Endothelial cell of umbilical vein (primary cell): ENCODE results near the gene TTLL5. TPM values are rescaled to one million over a fixed set of nuclear protein-coding genes. Genes with fewer than 3 reads are reported as not detected.

Experiments used
- BruUV-seq: library from RNA; stranded (reverse); fragments of 400-500 nt; replicated peaks from 2 replicates; lab custom pipeline; 2021; lab: Mats Ljungman, UMichigan
- CTCF ChIA-PET: fragments of 300-600, 350-600 bp; sonication (Branson Sonifier 250); formaldehyde crosslinking; loops from one replicate; lab custom pipeline; 2021; ENCODE audit warnings: antibody characterized with exemption, inconsistent platforms; lab: Charles Lee
- POLR2A ChIA-PET: fragments of 300-600, 350-600 bp; sonication (Branson Sonifier 250); formaldehyde crosslinking; loops from one replicate; lab custom pipeline; 2021; ENCODE audit warnings: antibody characterized with exemption, inconsistent platforms; lab: Charles Lee
- DNase-seq: peaks from one replicate; pipeline ENCODE4 v3.0.0-alpha.2; 2011; ENCODE audit warnings: low read depth, low spot score
- FAIRE-seq: peaks from 2 replicates; lab custom pipeline; 2011; peaks lifted over from hg19 to GRCh38; lab: Jason Lieb, UNC
- H2AFZ ChIP-seq: 2 replicates; pipeline ENCODE4 v1.6.0; 2012; ENCODE audit warnings: low read depth, low read length, control low read depth, inconsistent platforms
- H3K27ac ChIP-seq: 2 replicates; pipeline ENCODE4 v1.5.1; 2011; ENCODE audit warnings: low read depth, mild to moderate bottlenecking, control low read depth, low read length, moderate library complexity; ENCODE audit not compliant: insufficient read depth
- H3K27me3 ChIP-seq, 2 experiments: 2 replicates each; pipeline versions ENCODE4 v1.6.0 to v1.6.1; 2011; ENCODE audit warnings: low read length in 2 of 2, mixed read lengths in 1 of 2; ENCODE audit not compliant: control insufficient read depth in 2 of 2, insufficient read depth in 2 of 2
- H3K36me3 ChIP-seq, 2 experiments: 2 replicates in 1 of 2; 3 replicates in 1 of 2; pipeline ENCODE4 v1.5.1; 2011; ENCODE audit warnings: low read length in 2 of 2, mild to moderate bottlenecking in 1 of 2, moderate library complexity in 1 of 2; ENCODE audit not compliant: control insufficient read depth in 2 of 2, insufficient read depth in 2 of 2; ENCODE audit errors: extremely low read depth in 1 of 2
- H3K4me1 ChIP-seq: 3 replicates; pipeline ENCODE4 v1.5.1; 2011; ENCODE audit warnings: mild to moderate bottlenecking, low read length; ENCODE audit not compliant: control insufficient read depth, insufficient read depth; ENCODE audit errors: extremely low read depth
- H3K4me2 ChIP-seq: 2 replicates; pipeline ENCODE4 v1.6.1; 2011; ENCODE audit warnings: low read length, control low read depth, mixed read lengths; ENCODE audit not compliant: insufficient read depth
- H3K4me3 ChIP-seq, 3 experiments: fragments of 200-600 bp in 1 of 3; sonication (generic), shearing (Covaris generic) in 1 of 3; replicated peaks in 1 of 3; 2 replicates each; pipeline ENCODE4 v1.5.1; 2011 to 2016; ENCODE audit warnings: control low read depth in 3 of 3, low read length in 3 of 3, mild to moderate bottlenecking in 2 of 3, inconsistent platforms in 1 of 3, low read depth in 1 of 3, moderate library complexity in 1 of 3; ENCODE audit not compliant: insufficient read depth in 1 of 3
- H3K79me2 ChIP-seq: 2 replicates; pipeline ENCODE4 v1.6.0; 2012; ENCODE audit warnings: low read length, inconsistent platforms; ENCODE audit not compliant: control insufficient read depth, insufficient read depth
- H3K9ac ChIP-seq: replicated peaks from 2 replicates; pipeline ENCODE3; 2011; ENCODE audit warnings: low read length, control low read depth; ENCODE audit not compliant: insufficient read depth; ENCODE audit errors: extremely low read depth
- H3K9me1 ChIP-seq: replicated peaks from 3 replicates; pipeline ENCODE4 v1.6.0; 2011; ENCODE audit warnings: mild to moderate bottlenecking, low read length; ENCODE audit not compliant: control insufficient read depth, insufficient read depth; ENCODE audit errors: extremely low read depth
- H3K9me3 ChIP-seq: replicated peaks from 2 replicates; pipeline ENCODE4 v1.5.1; 2012; ENCODE audit warnings: low read length, inconsistent platforms; ENCODE audit not compliant: control insufficient read depth, insufficient read depth
- H4K20me1 ChIP-seq: replicated peaks from 2 replicates; pipeline ENCODE3; 2011; ENCODE audit warnings: mild to moderate bottlenecking, low read length; ENCODE audit not compliant: control insufficient read depth, insufficient read depth; ENCODE audit errors: extremely low read depth
- FOS ChIP-seq: IDR thresholded peaks from 2 replicates; pipeline ENCODE4 v1.6.1; 2011; ENCODE audit warnings: mild to moderate bottlenecking, low read length, moderate library complexity, borderline replicate concordance; ENCODE audit not compliant: insufficient read depth
- JUN ChIP-seq: IDR thresholded peaks from 2 replicates; pipeline ENCODE4 v1.6.1; 2011; ENCODE audit warnings: borderline replicate concordance, low read depth; ENCODE audit not compliant: insufficient read length, insufficient read depth
- MYC ChIP-seq: IDR thresholded peaks from one replicate; pipeline ENCODE4 v1.6.1; 2011; ENCODE audit warnings: mild to moderate bottlenecking, low read depth, low read length
- POLR2AphosphoS5 ChIP-seq: IDR thresholded peaks from 2 replicates; pipeline ENCODE4 v1.6.1; 2012; ENCODE audit warnings: low read depth, mild to moderate bottlenecking, control low read depth, low read length, moderate library complexity; ENCODE audit not compliant: insufficient read depth
- dilution Hi-C: fragments of 300-500 bp; cut with MboI; formaldehyde crosslinking; loops from one replicate; pipeline ENCODE4 v1.15.0; 2019; ENCODE audit warnings: low sequenced_read_pairs; ENCODE audit not compliant: extremely low pct_ligation_motif_present
- intact Hi-C: fragments of 100-400 bp; cut with micrococcal nuclease; formaldehyde crosslinking; loops from one replicate; pipeline ENCODE4 v1.10.0; 2022
- polyA plus RNA-seq, 4 experiments: library from polyadenylated mRNA; depleted of rRNA in 3 of 4; stranded (reverse) in 3 of 4; unstranded in 1 of 4; fragments of >200 nt; gene quantifications; 2 replicates each; pipeline versions ENCODE4 v1.2.1 to v1.2.3, GENCODE V29; 2011 to 2012; ENCODE audit warnings: missing spikeins in 1 of 4
- total RNA-seq: library from RNA; stranded (reverse); gene quantifications from 2 replicates; pipeline ENCODE4 v1.2.3, GENCODE V29; 2021
- TF ChIP-seq, protein P1 (sequence below), 2 donors: IDR thresholded peaks; 1 replicate in 1 of 2; 2 replicates in 1 of 2; pipeline ENCODE4 v1.5.1; 2011; ENCODE audit warnings: low read length in 2 of 2, mild to moderate bottlenecking in 2 of 2, moderate library complexity in 2 of 2, control low read depth in 1 of 2, inconsistent platforms in 1 of 2, low read depth in 1 of 2; ENCODE audit not compliant: insufficient read depth in 1 of 2; ENCODE audit errors: extremely low read depth in 1 of 2

TTLL5 gene
- total and polyA plus RNA-seq, 2 donors (not counting 3 experiments of a cell fraction or from before 2014, with no cell fraction given): 33.2 to 93.6 TPM

GRCh38 chr14:75977582-75977943 lies 316.5 kb downstream of the TTLL5 start:
- no peak overlapping the region for H2AFZ ChIP-seq
- ChIA-PET POLR2A (no interaction called here), CTCF (interaction anchor here (0.6 to 12.4 kb wide), 8 partner anchors 13 to 266 kb away, joined by 3 to 617 read pairs (median 6); no protein-coding TSS in a partner anchor)
- intact Hi-C loops (no loop called here), dilution Hi-C loops (loop anchor here (25.0 kb wide), 1 partner anchor 265 kb away; no protein-coding TSS in a partner anchor)
- H3K9ac ChIP-seq: no peak overlapping the region
- no peak for DNase-seq
- no peaks in the 10 kb centered on the region for H3K9me1 ChIP-seq
- H3K4me1 ChIP-seq: peaks cover 8% of the 10 kb centered on the region
- H4K20me1 ChIP-seq: no peaks in the 10 kb centered on the region
- no peaks in the 10 kb centered on the region for H3K79me2 ChIP-seq
- FAIRE-seq: no peak
- no peak for TF ChIP-seq FOS
- TF ChIP-seq JUN: no peak
- TF ChIP-seq, protein P1, sequence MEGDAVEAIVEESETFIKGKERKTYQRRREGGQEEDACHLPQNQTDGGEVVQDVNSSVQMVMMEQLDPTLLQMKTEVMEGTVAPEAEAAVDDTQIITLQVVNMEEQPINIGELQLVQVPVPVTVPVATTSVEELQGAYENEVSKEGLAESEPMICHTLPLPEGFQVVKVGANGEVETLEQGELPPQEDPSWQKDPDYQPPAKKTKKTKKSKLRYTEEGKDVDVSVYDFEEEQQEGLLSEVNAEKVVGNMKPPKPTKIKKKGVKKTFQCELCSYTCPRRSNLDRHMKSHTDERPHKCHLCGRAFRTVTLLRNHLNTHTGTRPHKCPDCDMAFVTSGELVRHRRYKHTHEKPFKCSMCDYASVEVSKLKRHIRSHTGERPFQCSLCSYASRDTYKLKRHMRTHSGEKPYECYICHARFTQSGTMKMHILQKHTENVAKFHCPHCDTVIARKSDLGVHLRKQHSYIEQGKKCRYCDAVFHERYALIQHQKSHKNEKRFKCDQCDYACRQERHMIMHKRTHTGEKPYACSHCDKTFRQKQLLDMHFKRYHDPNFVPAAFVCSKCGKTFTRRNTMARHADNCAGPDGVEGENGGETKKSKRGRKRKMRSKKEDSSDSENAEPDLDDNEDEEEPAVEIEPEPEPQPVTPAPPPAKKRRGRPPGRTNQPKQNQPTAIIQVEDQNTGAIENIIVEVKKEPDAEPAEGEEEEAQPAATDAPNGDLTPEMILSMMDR (IDR thresholded peaks at IDR 0.05; ENCODE audit: extremely low read depth in 1 of 2, insufficient read depth in 1 of 2, low read depth in 1 of 2, low read length in 2 of 2): no peak
- no peak for TF ChIP-seq POLR2AphosphoS5
- TF ChIP-seq MYC: no peak
- no peaks in the 10 kb centered on the region for H3K27me3 ChIP-seq
- H3K9me3 ChIP-seq: no peaks in the 10 kb centered on the region
- BruUV-seq: no TSS peak
- no peak overlapping the region for H3K27ac ChIP-seq
- no peak overlapping the region for H3K4me2 ChIP-seq
- H3K4me3 ChIP-seq: no peak overlapping the region
- H3K36me3 ChIP-seq: no peaks in the 10 kb centered on the region
